CD4-positive, alpha-beta T cell treated with Interleukin-21 for 1 hour (primary cell): Measurements from ENCODE around the gene TRAF2.

Experiments
- DNase-seq: peaks from one replicate; pipeline ENCODE4 v3.0.0-alpha.2; 2020

TRAF2 gene

GRCh38 chr9:136964171-136964689, 77.9 kb downstream of the TRAF2 start:
- DNase-seq, result no peak

DNA sequence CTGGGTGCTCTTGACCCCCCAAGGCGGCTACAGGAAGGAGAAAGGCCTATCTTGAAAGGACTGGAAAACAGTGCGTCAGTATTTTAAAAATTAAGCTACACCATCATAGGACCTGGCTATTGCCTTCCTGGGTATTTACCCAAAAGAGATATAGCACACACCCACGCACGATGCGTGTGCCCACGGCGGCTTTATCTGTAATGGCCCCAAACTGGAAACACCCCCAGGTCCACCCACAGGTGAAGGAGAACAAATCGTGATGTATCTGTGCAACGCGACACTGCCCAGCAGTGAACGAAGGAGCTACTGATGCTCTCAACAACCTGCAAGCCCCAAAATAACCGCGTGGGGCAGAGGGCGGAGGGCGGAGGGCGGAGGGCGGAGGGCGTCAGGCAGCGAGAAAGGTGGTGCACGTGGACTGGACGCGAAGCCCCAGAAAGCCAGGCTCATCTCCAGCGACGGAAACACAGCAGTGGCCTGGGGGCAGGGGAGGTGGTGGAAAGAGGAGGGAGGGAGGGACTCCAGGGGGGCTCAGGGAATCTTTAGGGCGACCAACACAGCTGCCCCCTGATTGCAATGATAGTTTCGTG, 78.6 kb downstream of the TRAF2 start:
- DNase-seq, result no peak

DNA sequence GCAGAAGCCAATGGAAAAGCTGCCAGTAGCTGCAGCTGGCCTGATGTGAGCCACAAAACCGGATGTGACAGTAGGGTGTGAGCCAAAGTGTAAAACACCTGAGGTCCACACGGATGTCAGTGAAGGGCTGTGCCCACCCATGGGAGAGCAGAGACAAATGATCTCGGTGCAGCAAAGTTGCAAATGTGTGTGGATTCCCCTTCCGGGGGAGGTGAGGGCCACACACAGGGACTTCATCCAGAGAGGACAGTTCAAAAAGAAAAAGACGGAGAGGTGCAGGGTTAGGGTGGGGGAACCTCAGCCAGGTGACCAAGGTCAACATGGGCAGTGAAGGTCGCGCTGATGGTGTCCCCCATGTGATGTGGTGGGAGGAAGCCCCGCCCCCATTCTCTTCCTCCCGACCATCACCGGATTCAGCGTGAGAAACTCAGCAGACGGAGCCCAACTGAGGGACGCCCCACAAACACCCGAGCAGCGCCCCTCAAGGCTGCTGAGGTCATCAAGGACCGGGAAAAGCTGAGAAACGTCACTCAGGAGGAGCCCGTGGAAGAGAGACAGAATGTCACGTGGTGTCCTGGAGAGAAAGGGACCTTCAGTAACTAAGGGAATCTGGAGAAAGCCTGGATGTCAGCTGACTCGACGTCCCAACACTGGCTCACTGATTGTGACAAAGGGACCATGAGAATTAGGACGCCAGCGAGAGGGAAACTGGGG, 79.6 kb downstream of the TRAF2 start:
- DNase-seq, result peak; percentile 77

- no peak for DNase-seq
Measured at GRCh38 chr9:136968333-136969127, 82.2 kb downstream of the TRAF2 start.

DNA sequence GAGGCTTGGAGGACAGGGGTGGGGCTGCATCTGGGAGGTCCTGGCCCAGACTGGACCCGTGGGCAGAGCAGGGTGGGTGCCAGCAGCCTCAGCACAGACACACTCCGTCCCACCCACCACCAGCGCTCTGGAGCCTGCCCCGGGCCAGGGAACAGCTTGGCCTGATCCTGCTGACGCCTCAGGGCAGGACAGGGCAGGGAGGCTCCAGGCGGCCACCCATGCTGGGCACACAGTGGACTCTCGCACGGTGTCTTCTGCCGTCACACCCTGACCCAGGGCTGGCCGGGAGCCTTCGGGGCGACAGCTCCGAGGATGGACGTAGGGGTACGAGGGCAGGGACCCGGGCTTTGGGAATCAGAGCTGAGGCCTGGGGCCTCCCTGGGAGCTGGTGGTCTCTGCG, 82.8 kb downstream of the TRAF2 start:
- no peak for DNase-seq

DNA sequence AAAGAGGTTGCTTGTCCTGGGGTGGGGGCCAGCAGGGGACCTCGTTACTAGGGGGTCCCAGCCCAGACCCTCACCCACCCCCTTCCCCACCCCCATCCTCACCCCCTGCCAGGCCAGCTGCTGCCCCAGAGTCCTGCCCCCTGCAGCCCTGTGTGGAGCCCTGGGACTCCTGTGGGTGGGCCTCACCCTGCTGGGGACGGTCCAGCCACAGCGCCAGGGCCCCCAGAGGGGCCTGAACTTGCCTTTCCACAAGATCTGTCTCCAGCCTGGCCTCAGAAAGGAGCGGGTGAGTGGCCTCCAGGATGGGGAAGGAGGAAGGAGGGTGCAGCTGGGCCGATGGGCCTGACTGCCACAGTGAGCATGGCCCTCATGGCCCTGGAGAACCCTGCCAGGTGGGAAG, 83.5 kb downstream of the TRAF2 start:
- DNase-seq, result no peak

- no peak for DNase-seq
Measured at GRCh38 chr9:136970361-136970760, 84.0 kb downstream of the TRAF2 start.

DNA sequence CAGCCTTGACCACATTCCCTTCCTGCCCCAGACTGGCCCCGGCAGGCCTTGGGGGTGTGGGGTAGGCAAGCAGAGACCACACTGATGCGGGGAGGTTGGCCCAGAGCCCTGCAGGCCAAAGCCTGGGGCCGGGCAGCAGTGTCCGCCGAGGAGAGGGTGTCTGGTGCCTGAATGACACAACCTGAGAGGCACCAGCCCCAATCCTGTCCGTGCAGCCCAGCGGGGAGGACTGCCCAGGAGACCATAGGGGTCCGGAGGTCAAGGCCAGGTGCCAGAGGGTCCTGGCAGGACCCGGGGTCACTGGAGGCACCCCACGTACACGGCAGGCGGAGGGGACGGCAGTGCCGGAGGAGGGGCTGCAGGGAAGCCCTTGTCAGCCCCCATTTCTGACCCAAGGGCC, 85.4 kb downstream of the TRAF2 start:
- no peak for DNase-seq

DNA sequence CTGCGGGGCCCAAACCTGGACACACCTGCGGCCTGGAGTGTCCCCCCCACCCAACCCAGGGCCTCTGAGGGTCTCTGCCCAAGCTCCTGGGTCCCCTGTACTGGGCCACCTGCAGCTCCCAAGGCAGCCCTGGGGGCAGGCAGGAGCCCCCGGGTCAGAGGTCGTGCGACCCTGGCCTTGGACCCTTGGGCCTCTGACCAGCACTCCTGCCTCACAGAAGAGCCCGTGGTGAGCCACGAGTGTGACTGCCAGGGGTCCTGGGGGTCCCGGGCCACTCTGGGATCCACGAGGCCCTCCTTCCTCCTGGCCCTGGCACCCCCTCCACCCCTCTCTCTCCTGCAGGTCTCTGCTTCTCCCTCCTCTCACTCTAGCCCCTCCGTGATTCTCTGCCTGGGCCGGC, 86.0 kb downstream of the TRAF2 start:
- no peak for DNase-seq

DNA sequence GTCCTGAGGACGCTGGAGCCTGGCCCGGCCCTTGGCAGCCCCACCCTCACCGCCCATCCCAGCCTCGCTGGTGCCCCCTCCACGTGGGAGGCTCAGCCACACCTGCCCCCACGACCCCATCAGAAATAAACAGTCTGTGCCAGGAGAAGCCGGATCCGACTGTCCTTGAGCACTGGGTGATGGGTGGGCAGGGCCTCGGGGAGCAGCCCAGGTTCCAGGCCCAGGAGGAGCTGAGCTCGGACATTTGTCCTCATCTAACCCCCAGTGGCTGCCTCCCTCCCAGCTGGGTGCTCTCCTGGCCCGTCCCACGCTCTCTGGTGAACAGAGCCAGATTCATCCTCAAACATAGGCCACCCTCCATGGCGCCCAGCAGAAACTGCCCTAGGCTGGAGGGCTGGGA, 86.4 kb downstream of the TRAF2 start:
- DNase-seq, result no peak

- DNase-seq, result no peak
Measured at GRCh38 chr9:136973618-136974617, 87.6 kb downstream of the TRAF2 start.

- DNase-seq, result no peak
Measured at GRCh38 chr9:136974817-136975535, 88.7 kb downstream of the TRAF2 start.

GRCh38 chr9:136975644-136976043, 89.3 kb downstream of the TRAF2 start:
- peak; percentile 43 for DNase-seq
